Suprapubic skin (tissue), 4 donors: ENCODE measurements around the gene WWP2.

Experiments
- CTCF ChIP-seq, 2 donors: fragments of 200-600 bp in 1 of 2; fragments of 450-650 bp in 1 of 2; sonication (generic) in 1 of 2; IDR thresholded peaks; one replicate each; pipeline ENCODE4 v1.5.1; 2016 to 2019; ENCODE audit warnings: antibody characterized with exemption in 2 of 2, mild to moderate bottlenecking in 1 of 2, moderate library complexity in 1 of 2
- POLR2A ChIP-seq, 2 donors: fragments of 450-650 bp; IDR thresholded peaks; one replicate each; pipeline ENCODE4 v1.6.1; 2017; ENCODE audit warnings: antibody characterized with exemption in 2 of 2, mild to moderate bottlenecking in 2 of 2, moderate library complexity in 2 of 2
- POLR2AphosphoS5 ChIP-seq, 3 donors: sonication (generic); formaldehyde crosslinking; IDR thresholded peaks; one replicate each; pipeline ENCODE4 v1.6.1; 2017; ENCODE audit warnings: antibody characterized with exemption in 3 of 3

DNA sequence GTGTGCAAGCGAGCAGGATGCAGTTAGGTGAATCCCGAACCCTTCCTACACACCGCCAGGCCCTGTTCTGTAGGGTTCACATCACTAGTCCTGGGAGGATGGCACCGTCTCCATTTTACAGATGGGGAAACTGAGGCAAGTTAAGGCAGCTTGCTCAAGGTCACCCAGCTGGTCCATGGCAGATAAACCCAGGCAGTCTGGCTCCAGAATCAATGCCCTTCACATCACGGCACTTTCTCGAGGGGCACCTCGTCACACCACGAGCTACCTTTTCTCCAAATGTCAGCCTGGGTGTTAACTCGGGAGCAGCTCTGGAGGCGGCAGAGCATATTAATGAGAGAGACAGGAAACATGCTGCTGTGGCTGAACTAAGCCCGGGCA lies 16.9 kb upstream of the WWP2 start:
- no peak for TF ChIP-seq CTCF (IDR thresholded peaks at IDR 0.05)
- no peak for TF ChIP-seq POLR2A (IDR thresholded peaks at IDR 0.05)
- TF ChIP-seq POLR2AphosphoS5 (IDR thresholded peaks at IDR 0.05), result no peak
